ENCODE data around the gene ZNF71.

The ZNF71 gene

GRCh38 chr19:56594783-56595547 is at the start of gene ZNF71:
Gene ZNF71, plus strand, starts transcription at chr19:56595302. Its CDS starts 6,257 bp downstream, at chr19:56601559.
- DNase-seq, result peak; percentile 94

- no peak for DNase-seq
These were observed 47.6 kb upstream of the ZNF71 start for GRCh38 chr19:56547535-56547934.

DNA sequence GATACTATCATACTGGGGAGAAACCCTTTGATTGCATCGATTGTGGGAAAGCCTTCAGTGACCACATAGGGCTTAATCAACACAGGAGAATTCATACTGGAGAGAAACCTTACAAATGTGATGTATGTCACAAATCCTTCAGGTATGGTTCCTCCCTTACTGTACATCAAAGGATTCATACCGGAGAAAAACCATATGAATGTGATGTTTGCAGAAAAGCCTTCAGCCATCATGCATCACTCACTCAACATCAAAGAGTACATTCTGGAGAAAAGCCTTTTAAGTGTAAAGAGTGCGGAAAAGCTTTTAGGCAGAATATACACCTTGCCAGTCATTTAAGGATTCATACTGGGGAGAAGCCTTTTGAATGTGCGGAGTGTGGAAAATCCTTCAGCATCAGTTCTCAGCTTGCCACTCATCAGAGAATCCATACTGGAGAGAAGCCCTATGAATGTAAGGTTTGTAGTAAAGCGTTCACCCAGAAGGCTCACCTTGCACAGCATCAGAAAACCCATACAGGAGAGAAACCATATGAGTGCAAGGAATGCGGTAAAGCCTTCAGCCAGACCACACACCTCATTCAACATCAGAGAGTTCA is 40.7 kb upstream of the ZNF71 start:
- DNase-seq, result no peak

- DNase-seq, result no peak
These were observed 32.3 kb upstream of the ZNF71 start for GRCh38 chr19:56562766-56563165.

- DNase-seq, result peak; percentile 30
These were observed 28.2 kb upstream of the ZNF71 start for GRCh38 chr19:56566904-56567273.

DNA sequence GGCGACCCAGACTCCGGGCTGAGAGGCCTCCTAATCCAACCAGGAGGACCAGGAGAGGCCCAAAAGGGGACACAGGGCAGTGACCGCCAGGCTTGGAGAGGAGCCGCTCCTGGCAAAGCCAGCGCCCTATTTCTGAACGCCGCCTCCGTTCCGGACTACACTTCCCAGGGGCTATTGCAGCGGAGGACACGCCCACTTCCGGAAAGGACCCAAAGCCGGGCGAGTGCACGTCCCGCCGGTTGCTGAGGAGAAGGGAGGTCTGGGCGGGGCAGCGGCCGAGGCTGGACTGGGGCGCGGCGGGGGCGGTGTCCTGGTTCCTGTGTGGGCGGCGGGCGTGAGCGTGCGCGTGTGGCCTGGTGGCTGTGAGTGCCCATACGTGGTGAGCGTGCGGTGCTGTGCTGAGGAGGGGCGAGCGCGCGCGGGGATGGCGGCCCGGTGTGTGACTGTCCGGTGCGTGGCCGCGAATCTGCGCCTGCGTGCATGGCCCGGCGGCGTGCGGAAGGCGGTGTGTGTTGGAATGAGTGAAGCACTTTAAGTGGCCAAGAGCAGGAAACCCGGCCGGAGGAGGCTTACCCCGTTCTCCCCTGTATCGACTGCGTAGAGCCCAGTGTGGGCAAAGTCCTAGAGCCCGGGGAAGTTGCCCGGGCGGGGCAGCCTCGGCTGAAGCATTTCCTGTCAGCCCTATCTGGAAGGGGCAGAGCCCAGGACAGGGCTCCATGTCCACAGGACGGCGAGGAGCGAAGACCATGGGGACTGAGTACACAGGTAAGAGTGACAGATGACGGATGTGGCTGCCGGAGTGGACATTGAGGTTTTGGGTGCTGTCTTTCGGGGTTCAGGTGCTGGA is 27.6 kb upstream of the ZNF71 start, which contains the start of gene ZNF470:
TSS of gene ZNF470 (plus strand) at position 195 of the 847 bp plus-strand sequence. CDS start 2,844 bp downstream, outside the sequence.
- peak; percentile 96 for DNase-seq

- DNase-seq, result no peak
These were observed 22.5 kb upstream of the ZNF71 start for GRCh38 chr19:56572589-56572988.

- DNase-seq, result no peak
These were observed 21.2 kb upstream of the ZNF71 start for GRCh38 chr19:56573914-56574313.

GRCh38 chr19:56577719-56578602 is 17.1 kb upstream of the ZNF71 start:
- no peak for DNase-seq

- no peak for DNase-seq
These were observed 688 bp upstream of the ZNF71 start for GRCh38 chr19:56594446-56594782.

DNA sequence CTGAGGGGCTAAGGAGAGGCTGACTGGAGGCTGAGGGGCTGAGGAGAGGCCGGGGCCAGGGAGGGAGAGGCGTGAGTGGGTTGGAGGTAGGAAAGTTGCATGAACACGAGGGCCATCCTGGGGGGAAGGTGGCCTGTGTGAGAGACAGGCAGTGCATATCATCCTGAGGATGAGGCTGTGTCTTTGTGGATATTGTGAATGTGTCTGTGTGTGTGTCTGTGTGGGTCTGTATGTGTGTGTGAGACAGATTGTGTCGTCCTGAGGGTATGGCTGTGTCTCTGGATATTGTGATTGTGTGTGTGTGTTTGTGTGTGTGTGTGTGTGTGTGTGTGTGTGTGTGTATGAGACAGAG is 422 bp downstream of the ZNF71 start:
- DNase-seq, result no peak

- DNase-seq, result no peak
These were observed 1.6 kb downstream of the ZNF71 start for GRCh38 chr19:56596676-56597075.

GRCh38 chr19:56597696-56598095 is 2.6 kb downstream of the ZNF71 start:
- DNase-seq, result no peak

GRCh38 chr19:56601375-56601774 is 6.3 kb downstream of the ZNF71 start:
- DNase-seq, result no peak

DNA sequence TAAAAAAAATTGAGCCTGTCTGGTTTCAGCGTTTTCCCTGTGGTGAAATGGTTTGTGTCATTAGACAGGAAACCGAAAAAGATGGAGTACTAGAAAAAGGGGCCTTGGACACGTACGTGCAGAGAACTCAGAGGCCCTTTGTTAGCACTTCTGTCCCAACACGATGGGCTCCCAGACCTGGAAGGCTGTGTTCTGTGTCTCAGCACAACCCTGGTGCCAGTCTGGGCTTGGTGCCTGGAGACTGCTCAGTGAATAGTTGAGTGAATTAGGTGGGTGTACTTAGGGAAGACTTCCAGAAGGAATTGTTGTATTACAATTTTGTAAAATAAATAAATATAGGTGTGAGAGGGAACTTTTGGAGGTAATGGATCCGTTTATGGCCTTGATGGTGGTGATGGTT is 8.7 kb downstream of the ZNF71 start:
- no peak for DNase-seq

GRCh38 chr19:56608274-56608964 is 13.3 kb downstream of the ZNF71 start:
- DNase-seq, result no peak

DNA sequence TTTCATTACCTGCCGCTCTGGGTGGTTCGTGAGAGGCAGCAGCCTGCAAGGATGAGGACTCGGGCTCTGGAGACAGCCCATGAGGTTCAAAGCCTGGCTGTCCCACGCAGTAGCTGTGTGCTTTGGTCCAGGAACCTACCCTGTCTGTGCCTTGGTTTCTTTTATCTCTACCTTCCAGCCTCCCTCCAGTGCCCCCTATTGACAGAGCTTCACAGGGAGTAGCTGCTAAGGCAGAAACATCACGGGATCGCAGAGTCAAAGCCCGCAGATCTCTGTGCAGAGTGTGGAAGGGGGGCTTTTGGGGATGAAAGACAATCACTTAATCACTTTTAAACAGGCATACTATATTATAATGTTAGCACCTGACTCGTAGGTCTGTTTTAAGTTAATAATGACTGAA is 16.2 kb downstream of the ZNF71 start:
- DNase-seq, result no peak

GRCh38 chr19:56612737-56613136 is 17.6 kb downstream of the ZNF71 start:
- no peak for DNase-seq

DNA sequence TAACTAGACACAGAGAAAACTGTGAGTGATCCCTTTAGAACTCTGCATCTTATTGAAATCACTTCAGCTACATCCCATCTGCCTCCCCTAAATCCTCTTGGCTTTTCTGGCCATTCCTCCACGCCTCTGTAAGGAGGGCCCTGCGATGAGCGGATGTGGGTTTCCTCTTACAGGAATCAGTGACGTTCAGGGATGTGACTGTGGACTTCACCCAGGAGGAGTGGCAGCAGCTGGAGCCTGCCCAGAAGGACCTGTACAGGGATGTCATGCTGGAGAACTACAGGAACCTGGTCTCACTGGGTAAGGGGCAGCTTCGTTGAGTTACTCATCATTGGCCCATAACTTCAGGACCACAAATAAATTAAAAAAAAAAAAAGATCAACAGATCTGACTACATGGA is 18.5 kb downstream of the ZNF71 start:
- DNase-seq, result no peak

- DNase-seq, result no peak
These were observed 22.4 kb downstream of the ZNF71 start for GRCh38 chr19:56617531-56617930.

- no peak for DNase-seq
These were observed 24.0 kb downstream of the ZNF71 start for GRCh38 chr19:56619121-56619520.

- no peak for DNase-seq
These were observed 27.3 kb downstream of the ZNF71 start for GRCh38 chr19:56622374-56622773.
